ENCODE data around the gene POLG2.

POLG2 gene

DNA sequence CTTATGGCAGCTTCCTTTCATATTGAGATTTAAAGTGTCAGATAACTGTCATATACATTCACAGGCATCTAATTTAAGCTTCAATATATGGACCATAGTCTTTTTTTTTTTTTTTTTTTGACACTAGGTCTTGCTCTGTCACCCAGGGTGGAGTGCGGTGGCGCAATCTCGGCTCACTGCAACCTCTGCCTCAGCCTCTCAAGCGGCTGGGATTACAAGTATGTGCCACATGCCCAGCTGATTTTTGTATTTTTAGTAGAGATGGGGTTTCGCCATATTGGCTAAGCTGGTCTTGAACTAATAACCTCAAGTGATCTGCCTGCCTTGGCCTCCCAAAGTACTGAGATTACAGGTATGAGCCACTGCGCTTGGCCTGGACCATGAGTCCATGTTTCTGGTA, 23.5 kb upstream of the POLG2 start:
- TF ChIP-seq, protein P1, sequence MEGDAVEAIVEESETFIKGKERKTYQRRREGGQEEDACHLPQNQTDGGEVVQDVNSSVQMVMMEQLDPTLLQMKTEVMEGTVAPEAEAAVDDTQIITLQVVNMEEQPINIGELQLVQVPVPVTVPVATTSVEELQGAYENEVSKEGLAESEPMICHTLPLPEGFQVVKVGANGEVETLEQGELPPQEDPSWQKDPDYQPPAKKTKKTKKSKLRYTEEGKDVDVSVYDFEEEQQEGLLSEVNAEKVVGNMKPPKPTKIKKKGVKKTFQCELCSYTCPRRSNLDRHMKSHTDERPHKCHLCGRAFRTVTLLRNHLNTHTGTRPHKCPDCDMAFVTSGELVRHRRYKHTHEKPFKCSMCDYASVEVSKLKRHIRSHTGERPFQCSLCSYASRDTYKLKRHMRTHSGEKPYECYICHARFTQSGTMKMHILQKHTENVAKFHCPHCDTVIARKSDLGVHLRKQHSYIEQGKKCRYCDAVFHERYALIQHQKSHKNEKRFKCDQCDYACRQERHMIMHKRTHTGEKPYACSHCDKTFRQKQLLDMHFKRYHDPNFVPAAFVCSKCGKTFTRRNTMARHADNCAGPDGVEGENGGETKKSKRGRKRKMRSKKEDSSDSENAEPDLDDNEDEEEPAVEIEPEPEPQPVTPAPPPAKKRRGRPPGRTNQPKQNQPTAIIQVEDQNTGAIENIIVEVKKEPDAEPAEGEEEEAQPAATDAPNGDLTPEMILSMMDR (IDR thresholded peaks at IDR 0.05; ENCODE audit: control insufficient read depth, insufficient read depth, low read depth, low read length, missing control alignments), result no peak
- no peak overlapping the region for H3K4me3 ChIP-seq (ENCODE audit: control insufficient read depth, low read depth, low read length)
- no peak for DNase-seq (ENCODE audit: low read depth)

DNA sequence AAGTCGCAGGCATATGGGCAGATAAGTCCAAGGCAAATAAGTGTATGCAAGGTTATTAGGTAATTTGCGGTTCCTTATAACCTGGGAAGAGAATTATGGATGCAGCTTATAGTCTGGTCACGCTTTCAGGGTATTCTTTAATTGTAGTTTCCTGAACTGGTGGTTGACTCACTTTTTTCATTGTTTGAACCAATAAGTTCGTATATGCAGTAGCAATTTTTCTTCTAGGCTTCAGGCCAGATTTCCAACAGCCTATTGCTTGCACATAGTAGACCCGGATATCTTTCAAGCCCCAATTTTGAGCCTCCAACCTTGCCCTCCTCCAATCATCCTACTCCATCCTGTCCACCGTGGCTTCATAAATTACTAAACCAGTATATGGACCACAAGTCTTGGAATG, 22.7 kb upstream of the POLG2 start:
- H3K4me3 ChIP-seq (ENCODE audit: control insufficient read depth, low read depth, low read length), result no peak overlapping the region
- DNase-seq (ENCODE audit: low read depth), result no peak
- TF ChIP-seq, protein P1 (IDR thresholded peaks at IDR 0.05; ENCODE audit: control insufficient read depth, insufficient read depth, low read depth, low read length, missing control alignments), result no peak

DNA sequence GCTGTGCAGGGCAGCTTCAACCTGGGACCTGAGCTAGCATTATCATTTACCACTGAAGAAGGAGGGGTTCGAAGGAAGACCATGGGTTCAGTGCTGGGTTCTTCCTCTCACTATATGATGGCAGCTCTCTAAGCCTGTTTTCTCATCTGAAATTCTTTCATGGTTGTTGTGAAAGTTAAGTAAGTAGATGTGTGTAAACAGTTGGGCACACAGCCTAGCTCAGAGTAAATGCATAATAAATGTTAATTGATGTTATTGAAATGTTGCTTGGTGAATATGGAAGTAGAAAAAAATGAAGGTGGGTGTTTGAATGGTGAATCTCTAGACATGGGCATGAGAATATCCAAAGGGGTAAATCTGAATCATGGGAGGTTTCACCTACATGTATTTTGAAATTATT, 19.0 kb upstream of the POLG2 start:
- TF ChIP-seq, protein P1 (IDR thresholded peaks at IDR 0.05; ENCODE audit: control insufficient read depth, insufficient read depth, low read depth, low read length, missing control alignments), result no peak
- no peak overlapping the region for H3K4me3 ChIP-seq (ENCODE audit: control insufficient read depth, low read depth, low read length)
- no peak for DNase-seq (ENCODE audit: low read depth)

DNA sequence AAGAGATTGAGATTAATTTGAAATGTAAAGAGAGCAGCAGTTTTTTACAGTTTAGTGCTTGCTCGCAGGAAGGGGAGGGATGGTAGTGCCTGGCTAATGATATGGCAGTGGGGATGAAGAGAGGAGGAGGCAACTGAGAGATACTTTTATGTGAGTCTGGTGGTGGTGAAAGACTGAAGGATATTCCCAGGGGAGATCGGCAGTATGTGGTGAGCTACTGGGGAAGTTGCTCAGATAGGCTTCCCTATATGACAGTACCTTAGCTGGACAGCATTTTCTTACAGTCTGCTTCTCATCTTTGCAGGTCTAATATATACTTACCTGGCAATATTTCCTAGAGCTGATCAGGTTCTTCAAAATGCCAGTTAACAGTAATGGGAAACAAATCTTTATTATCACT, 18.6 kb upstream of the POLG2 start:
- no peak overlapping the region for H3K4me3 ChIP-seq (ENCODE audit: control insufficient read depth, low read depth, low read length)
- TF ChIP-seq, protein P1 (IDR thresholded peaks at IDR 0.05; ENCODE audit: control insufficient read depth, insufficient read depth, low read depth, low read length, missing control alignments), result no peak
- no peak for DNase-seq (ENCODE audit: low read depth)

DNA sequence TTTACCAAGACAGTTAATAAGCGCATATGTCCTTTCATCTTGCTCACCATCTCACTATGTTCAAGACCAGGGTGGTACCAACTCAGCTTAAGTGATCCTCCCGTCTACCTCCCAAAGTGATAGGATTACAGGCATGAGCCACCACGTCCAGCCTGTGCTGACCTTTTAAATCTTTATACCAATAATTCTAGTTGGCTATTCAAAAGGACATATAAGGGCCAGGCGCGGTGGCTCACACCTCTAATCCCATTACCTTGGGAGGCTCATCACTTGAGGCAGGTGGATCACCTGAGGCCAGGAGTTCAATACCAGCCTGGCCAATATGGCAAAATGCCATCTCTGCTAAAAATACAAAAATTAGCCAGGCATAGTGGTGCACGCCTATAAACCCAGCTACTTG, 12.3 kb upstream of the POLG2 start:
- DNase-seq (ENCODE audit: low read depth), result no peak
- TF ChIP-seq, protein P1 (IDR thresholded peaks at IDR 0.05; ENCODE audit: control insufficient read depth, insufficient read depth, low read depth, low read length, missing control alignments), result no peak
- H3K4me3 ChIP-seq (ENCODE audit: control insufficient read depth, low read depth, low read length), result no peak overlapping the region

DNA sequence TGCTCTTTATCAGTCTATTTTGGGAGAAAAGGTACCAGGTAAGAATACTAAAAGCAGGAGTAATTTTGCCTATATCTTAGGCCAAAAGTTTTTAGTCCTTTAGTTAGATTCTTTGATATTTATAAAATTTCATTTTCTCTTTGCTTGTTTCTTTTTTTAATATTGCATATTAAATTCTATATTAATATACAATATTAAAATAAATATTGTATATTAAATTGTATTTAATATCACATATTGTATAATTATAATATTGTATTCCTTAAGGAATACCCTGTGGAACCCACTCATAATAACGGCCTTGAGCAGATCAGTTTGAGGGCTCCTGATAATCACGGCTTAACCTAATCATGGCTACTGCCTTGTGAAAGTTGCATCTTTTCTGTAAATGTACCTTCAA, 11.8 kb upstream of the POLG2 start:
- TF ChIP-seq, protein P1 (IDR thresholded peaks at IDR 0.05; ENCODE audit: control insufficient read depth, insufficient read depth, low read depth, low read length, missing control alignments), result no peak
- peak overlapping the region; percentile 97; the same call in 1 of the 2 replicates for H3K4me3 ChIP-seq (ENCODE audit: control insufficient read depth, low read depth, low read length)
- DNase-seq (ENCODE audit: low read depth), result no peak

DNA sequence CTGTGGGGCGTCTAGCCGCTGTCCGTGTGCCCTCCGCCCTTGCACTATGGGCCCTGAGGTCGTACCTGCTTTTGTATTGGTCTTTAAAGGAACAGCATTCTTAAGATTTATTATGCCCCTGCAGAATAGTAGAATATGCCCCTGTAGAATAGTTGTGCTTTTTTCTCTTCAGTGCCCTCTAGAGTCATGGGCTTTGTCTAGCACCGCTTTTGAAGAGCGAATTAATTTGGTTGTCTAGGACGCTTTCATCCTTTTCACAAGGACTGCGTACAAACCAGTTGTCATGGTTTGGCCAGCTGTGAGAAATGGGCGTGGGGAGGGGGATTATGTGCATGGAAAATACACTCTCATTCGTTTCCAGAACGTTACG, 10.5 kb upstream of the POLG2 start:
- TF ChIP-seq, protein P1 (IDR thresholded peaks at IDR 0.05; ENCODE audit: control insufficient read depth, insufficient read depth, low read depth, low read length, missing control alignments), result peak; percentile 53
- peak; percentile 43 for DNase-seq (ENCODE audit: low read depth)
- H3K4me3 ChIP-seq (ENCODE audit: control insufficient read depth, low read depth, low read length), result peak overlapping the region; percentile 97
